HG02588 (cell line): ENCODE results near the gene SKAP1.
"Not testable (repeated sequence)": the region's sequence is repeated elsewhere in the genome, so short reads cannot be mapped to it uniquely, and the experiment has no call there.

Experiments
- ATAC-seq: cut with Tn5 transposase; IDR thresholded peaks from one replicate; pipeline ENCODE4 v1.9.1; 2021; ENCODE audit warnings: mild to moderate bottlenecking, moderate library complexity; ENCODE audit not compliant: unreplicated experiment

Gene SKAP1

GRCh38 chr17:48449335-48449734 lies 19.3 kb upstream of the SKAP1 start:
- ATAC-seq = not testable (repeated sequence)

- ATAC-seq = no peak
Observed at GRCh38 chr17:48445248-48445620, 15.2 kb upstream of the SKAP1 start.

GRCh38 chr17:48444516-48445247 lies 14.7 kb upstream of the SKAP1 start:
- ATAC-seq = no peak

- ATAC-seq = no peak
Observed at GRCh38 chr17:48443712-48444111, 13.7 kb upstream of the SKAP1 start.

GRCh38 chr17:48442819-48443218 lies 12.8 kb upstream of the SKAP1 start:
- no peak for ATAC-seq

- ATAC-seq = no peak
Observed at GRCh38 chr17:48441862-48442261, 11.8 kb upstream of the SKAP1 start.

- ATAC-seq = peak; percentile 62
Observed at GRCh38 chr17:48441231-48441711, 11.3 kb upstream of the SKAP1 start.

- ATAC-seq = no peak
Observed at GRCh38 chr17:48440669-48441068, 10.7 kb upstream of the SKAP1 start.

- ATAC-seq = no peak
Observed at GRCh38 chr17:48439875-48440505, 10.0 kb upstream of the SKAP1 start.

GRCh38 chr17:48439110-48439850 lies 9.3 kb upstream of the SKAP1 start:
- no peak for ATAC-seq

GRCh38 chr17:48438516-48439061 lies 8.6 kb upstream of the SKAP1 start:
- ATAC-seq = no peak

GRCh38 chr17:48433896-48434295 lies 3.9 kb upstream of the SKAP1 start:
- no peak for ATAC-seq

- no peak for ATAC-seq
Observed at GRCh38 chr17:48432820-48433775, 3.1 kb upstream of the SKAP1 start.

GRCh38 chr17:48429156-48429555 lies 858 bp downstream of the SKAP1 start:
- ATAC-seq = no peak

- no peak for ATAC-seq
Observed at GRCh38 chr17:48427598-48427997, 2.4 kb downstream of the SKAP1 start.

- ATAC-seq = no peak
Observed at GRCh38 chr17:48426761-48427500, 3.1 kb downstream of the SKAP1 start.

- no peak for ATAC-seq
Observed at GRCh38 chr17:48426019-48426665, 3.9 kb downstream of the SKAP1 start.

- not testable (repeated sequence) for ATAC-seq
Observed at GRCh38 chr17:48422060-48422459, 8.0 kb downstream of the SKAP1 start.

- ATAC-seq = no peak
Observed at GRCh38 chr17:48420823-48421222, 9.2 kb downstream of the SKAP1 start.
